DMS153 treated with DMSO at 0.1 percent for 48 hours (cell line): Measurements from ENCODE around the gene ADAMTSL2.

Source experiments
- DNase-seq: peaks from one replicate; lab custom pipeline; 2025; ENCODE audit not compliant: unreplicated experiment; lab: John Stamatoyannopoulos, UW

The ADAMTSL2 gene

DNA sequence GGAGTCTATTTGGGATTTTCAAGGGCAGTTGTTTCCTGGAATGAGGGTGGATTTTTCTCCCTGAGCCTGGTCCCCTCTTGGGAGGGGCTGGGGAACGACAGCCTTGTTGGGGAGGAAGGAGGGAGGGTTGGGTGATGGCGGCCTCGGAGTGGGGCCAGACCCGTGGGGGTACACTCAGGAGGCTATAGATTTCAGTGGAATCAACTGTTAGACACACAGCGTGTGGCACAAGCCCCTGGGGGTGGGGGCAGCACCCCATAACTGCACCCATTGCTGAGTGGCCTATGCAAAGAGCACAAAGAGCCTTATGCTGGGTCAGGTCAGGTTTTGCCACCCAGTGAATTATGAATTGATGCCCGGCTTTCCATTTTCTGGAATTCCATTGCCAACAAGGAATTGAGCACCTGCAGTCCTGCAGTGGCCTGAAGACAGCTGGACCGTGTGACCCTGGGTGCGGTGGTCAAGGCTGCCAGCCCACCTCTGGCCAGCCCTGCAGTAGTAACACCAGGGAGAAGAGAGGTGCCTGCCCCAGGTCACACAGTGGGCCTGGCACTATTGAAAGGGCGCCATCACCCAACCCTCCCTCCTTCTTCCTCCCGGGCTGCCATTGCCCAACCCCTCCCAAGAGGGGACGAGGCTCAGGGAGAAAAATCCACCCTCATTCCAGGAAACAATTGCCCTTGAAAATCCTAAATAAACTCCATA, 18.1 kb upstream of the ADAMTSL2 start:
- DNase-seq: no peak

DNA sequence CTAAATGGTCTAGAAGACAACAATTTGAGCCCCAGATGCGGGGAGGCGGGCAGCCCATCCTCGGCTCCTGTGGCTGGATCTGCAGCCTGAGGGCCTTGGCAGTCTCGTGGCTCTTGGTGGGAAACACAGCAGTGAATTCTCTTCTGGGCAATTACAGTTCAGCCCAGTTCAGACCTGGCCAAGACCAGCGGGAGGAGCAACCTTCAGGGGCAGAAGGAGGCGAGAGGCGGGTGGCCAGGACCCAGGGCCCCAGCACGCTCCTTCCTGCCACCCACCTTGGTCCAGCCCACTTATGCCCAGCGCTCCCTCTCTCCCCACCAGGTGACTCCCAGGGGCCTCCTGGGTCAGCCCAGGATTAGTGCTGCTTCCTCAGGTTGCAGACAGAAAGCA, 17.5 kb upstream of the ADAMTSL2 start:
- DNase-seq: no peak

DNA sequence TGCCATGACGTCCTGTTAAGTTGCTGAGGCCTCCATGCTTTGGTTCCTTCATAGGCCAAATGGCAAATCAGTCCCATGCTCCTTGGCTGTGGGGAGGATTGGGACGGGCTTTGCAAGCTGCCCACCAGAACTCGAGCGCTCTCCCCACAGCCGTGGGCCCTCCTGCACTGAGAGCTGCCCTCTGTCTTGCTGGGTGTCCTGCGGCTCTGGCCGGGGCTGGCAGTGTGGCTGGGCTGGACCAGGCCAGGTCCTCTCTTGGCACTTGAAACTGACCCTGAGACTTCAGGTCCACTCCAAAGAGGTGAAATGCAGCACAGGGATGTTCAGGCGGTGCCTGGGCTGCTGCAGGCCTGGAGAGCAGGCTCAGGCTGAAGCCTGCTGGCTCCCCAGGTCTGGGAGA, 16.8 kb upstream of the ADAMTSL2 start:
- no peak for DNase-seq

DNA sequence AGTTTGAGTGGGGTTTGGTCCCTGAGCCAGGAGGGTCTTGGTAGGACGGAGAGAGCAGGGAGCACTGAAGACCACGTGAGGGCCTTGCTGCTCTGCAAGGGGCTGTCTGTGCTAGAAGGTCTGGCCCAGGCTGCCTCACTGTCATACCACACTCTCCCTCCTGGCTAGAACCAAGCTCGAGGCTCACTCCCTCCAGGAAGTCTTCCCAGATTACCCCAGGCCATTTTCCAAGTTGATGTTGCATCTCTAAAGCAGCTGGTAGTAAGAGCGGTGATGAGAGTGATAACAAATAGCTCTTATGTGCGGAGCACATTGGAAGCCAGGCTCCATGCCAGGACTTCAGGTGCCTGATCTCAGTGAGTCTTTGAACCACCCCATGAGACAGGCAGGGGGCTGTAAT, 16.3 kb upstream of the ADAMTSL2 start:
- no peak for DNase-seq

DNA sequence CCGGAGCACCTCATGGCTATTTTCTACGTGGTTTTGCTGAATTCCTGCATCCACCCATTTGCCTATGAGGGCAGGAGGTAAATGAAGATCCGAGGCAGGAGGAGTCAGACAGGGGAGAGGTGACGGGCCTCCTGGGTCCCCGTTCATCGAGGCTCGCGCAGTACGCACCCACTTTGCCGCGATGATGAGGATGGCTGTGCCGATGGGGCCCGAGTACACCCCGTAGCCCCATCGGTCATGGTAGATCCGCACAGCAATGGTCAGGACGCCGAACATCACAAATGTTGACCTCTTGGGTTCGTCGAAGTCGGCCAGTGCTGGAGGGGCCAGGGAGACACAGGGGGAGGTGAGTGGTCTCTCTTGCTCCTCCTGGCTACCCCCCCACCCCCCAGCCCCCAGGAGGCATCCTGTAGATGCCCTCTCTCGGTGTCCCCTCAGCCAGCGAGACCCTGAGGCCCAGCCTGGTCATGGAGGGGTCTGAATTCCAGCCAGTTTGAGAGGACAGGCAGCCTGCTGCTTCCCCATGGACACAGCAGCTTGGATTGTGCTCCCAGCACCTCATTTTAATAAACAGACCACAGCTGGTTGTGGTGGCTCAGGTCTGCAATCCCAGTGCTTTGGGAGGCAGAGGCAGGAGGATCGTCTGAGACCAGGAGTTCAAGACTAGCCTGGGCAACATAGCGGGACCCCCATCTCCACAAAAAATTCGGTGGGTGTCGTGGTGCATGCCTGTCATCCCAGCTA, 15.6 kb upstream of the ADAMTSL2 start:
- no peak for DNase-seq

DNA sequence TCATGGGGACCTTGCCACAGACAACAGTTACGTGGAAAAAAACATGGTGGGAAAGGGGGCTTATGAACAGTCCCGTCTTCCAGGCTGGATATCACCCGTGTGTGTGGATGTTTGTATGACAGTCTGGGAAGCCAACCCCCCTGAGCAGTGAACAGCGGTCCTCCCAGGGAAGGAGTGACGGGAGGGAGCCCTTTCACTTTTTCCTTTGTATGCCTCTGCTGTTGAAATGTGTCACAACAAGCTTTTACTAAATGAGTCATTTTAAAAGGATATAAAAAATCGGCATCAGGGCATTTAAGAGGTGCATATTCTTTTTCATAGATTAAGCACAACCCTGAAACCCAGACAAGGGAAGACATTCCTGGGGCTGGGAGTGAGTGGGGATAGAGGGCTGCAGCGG, 14.8 kb upstream of the ADAMTSL2 start:
- DNase-seq: no peak

DNA sequence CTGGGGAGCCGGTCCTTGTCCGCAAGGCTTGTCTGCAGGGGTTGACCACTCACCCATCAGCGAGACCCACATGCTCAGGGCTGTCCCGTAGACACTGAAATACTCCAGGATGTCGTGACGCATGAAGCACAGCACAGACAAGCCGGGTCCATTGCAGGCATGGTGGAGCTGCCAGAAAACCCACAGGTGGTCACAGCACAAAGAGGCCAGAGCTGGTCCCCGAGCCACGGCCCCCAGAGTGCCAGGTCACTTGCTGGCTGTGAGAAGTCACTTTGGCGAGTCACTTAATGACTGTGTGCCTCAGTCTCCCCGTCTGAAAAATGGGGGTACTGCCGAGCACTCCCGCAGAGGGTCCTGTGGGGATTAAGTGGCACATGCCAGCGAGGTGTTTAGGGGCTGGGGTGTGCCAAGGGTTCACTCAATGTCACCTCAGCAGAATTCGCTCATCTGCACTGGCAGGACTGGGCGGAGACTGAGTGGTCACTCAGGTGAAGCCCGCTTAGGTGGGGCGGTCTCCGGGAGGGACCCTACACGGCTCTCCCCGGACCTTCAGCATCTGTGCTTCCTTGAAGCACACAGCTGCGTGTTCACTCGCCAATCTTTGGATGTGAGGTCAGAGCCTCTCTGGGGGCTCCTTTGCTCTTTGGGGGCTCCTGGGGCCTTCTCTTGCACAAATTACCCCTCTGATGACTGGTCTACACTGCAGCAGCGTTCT, 14.2 kb upstream of the ADAMTSL2 start:
- DNase-seq: no peak

DNA sequence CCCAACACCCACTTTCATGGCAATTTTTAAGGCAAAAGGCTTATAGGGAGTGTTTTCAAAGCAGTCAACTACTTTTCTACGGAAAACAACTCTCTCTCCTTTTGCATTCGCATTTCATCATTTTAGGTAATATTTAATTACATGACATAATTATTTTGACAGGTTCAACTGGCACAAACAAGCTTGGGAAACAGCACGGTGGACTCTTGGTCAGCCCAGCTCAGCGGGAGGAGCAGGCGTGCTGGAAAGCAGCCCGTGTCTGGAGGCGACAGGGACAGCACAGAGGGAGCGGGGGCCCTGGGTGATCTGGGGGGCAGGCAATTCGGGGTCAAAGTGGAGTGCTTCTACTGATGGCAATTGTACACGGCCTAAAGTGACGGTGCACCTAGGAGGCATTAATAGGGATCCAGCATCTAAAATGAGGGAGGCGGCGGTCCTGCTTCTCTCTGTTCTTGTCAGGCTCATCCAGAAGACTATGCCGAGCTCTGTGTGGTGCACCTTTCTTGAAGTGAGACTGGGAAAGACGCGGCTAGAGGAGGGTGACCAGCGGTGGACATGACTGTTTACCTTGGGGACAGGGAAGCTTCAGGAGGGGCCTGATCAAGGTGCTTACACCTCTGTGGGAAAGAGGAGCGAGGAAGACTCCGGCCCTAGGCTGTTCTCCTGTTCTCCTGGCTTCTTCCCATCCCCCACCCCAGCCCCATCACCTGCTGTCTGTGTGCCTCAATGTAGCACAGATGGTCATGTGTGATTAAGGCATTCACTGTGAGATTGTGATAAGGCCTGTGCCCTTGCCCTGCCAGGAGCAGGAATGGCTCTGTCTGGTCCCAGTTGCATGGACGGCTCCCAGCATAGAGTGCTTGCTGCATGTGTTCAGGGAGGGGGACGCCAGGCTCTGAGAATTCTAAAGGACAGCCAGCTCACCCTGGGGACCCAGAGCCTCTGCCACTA, 13.1 kb upstream of the ADAMTSL2 start:
- DNase-seq: no peak

DNA sequence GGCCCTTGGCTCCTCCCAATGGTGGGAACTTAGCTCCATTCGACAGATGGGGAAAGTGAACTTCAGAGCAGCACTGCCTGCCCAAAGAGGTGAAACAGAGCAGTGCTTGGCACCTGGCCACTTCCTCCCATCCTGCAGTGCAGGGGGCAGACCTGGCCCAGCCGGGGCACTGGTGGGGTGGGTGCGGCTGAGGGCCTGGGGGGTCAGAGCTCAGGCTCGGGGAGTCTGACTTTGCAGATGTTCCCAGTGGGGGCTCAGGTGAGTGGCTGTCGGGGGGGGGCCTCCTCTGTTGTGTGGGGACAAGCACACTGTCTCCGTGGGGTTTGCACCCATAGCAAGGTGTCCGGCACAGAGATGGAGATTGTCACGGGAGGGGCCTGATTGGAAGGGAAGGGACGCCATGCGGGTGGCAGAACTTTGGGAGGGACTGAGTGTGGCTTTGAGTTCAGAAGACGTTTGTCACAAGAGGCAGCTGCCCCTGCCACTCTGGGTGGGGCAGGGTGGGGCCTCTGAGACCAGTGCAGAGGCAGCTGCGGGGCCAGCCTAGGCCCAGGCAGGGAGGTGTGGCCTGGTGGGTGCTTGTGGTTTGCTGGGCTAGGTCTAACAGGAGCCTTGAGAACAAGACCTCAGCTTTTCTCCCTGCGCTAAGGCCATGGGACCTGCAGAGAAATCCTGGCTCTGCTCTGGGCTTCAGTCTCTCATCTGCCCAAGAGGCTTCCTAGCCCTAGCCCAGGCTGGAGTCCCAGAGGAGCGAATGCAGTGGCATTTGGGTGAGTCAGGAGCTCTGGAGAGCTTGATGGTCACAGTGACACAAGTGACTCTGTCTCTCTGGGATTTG, 12.2 kb upstream of the ADAMTSL2 start:
- no peak for DNase-seq

DNA sequence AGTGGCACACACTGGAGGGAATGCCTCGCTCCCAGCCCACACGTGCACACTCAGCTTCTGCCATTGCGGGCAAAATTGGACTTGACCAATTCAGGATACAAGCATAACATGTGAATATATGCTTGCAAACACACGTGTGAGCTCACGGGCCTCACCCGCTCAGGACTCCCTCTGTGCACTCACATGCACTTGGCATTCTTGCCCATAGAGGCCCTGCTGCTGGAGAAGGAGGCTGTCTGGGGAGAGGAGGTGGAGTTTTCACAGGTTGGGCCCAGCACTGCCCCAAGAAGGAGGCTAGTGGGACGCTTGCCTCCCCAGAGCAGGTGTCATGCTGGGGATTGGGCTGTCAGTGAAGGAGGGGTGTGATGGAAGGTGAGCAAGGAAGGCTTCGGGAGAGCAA, 11.4 kb upstream of the ADAMTSL2 start:
- no peak for DNase-seq

DNA sequence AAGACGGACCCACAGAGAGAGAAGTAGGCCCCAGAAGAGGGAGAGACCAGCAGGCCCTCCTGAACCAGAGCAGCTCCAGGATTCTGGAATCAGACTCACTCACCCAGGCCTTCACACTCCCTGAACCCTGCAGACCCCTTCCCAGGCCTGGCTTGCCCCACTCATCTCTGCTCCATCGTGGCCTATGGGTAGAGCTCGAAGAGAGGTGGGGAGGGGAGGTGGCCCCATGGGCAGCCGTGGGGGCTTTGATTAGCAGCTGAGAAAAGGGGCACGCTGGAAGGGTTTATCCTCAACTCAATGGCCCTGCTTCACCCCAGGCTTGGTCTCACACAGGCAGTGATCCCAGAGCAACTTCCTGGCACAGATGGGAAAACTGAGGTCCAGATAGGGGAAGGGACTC, 10.4 kb upstream of the ADAMTSL2 start:
- no peak for DNase-seq

DNA sequence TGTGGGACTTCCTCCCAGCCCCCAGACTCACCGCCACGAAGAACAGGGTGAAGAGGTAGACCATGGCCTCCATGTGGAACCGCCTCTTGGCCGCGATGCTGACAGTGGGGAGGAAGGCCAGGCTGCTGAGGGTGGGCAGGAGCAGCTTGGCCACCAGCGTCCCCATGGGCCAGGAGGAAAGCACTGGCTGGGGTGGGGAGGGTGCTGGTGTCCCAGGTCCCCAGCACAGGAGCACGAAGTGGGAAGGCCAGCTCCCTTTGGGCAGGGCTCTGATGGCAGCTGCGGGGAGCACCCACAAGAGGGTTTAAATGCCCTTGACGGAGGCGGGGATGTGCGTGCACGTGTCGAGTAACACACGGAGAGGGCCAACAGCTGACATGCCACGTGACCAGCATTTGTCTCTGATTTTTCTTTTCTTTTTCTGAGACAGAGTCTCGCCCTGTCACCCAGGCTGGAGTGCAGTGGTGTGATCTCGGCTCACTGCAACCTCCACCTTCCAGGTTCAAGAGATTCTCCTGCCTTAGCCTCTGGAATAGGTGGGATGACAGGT, 9.8 kb upstream of the ADAMTSL2 start, which contains the start of gene MYMK:
Gene MYMK, minus strand, starts transcription at position 281 of the 550 bp plus-strand sequence. Its CDS starts 115 bp downstream, at position 166.
- no peak for DNase-seq

DNA sequence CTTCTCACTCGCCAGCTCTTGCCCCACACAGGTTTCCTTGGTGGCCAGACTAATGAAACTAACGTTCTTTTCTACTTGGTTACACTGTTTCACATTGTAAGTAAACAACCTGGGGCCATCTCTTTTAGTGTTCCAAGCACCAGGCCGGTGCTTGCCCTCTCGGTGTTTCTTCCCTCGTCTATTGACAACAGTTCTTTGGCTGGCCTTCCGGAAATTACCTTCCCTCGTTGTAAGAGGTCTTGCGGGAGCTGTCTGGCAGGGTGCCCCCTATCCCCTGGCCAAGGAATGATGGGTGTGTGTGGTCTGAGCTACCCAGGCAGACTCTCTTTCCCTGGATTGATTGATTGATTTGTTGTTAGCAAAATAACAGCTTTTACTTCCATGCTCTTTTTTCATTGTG, 8.8 kb upstream of the ADAMTSL2 start:
- DNase-seq: no peak

DNA sequence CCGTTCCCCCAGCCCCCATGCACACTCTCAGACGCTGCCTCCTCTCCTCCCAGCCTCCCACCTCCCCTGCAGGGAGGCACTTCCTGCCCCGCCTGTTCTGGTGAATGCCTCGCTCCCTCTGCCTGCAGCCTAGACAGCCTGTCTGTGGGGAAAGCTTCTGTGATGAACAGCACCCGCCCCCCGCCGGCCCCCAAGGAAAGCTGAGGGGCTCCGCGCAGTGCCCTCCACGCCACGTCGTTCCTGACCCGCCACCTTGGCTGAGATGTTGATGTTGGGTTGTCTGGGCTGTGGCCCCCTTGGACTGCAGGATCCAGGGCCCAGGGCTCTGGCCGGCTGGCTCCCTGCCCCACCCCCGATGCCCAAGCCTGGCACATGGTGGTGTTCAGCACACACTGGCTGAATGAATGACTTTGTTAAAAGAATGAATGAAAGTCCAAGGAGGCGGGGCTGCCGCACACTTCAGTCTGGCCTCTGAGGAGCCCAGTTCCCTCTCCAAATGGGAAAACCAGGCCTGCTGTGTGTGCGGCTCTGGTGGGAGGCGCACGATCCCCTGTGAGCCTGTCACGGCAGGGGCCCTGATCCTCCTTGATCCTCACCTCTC, 7.7 kb upstream of the ADAMTSL2 start:
- DNase-seq: peak; percentile 19

DNA sequence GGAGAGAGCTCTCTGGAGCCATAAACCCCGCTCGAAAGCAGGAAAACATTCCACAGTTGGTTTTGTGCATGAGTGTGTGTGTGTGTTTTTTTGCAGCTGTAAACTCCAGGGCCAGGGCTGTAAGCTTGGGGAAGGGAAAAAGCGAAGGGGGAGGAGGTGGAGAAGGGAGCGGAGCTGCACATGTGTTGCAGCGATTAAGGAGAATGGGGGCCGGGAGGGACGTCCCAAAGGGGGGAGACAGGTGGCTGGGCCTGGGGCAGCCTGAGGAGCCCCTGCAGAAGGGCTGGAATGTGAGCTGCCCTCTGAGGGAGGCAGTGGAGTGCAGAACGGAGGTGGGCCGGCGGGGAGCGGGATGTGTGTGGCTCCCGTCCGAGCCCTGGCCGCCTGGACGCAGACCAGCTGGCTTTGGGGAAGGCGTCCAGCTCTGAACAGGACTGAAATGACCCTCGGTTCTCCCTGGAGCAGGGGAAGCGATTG, 7.0 kb upstream of the ADAMTSL2 start:
- no peak for DNase-seq

DNA sequence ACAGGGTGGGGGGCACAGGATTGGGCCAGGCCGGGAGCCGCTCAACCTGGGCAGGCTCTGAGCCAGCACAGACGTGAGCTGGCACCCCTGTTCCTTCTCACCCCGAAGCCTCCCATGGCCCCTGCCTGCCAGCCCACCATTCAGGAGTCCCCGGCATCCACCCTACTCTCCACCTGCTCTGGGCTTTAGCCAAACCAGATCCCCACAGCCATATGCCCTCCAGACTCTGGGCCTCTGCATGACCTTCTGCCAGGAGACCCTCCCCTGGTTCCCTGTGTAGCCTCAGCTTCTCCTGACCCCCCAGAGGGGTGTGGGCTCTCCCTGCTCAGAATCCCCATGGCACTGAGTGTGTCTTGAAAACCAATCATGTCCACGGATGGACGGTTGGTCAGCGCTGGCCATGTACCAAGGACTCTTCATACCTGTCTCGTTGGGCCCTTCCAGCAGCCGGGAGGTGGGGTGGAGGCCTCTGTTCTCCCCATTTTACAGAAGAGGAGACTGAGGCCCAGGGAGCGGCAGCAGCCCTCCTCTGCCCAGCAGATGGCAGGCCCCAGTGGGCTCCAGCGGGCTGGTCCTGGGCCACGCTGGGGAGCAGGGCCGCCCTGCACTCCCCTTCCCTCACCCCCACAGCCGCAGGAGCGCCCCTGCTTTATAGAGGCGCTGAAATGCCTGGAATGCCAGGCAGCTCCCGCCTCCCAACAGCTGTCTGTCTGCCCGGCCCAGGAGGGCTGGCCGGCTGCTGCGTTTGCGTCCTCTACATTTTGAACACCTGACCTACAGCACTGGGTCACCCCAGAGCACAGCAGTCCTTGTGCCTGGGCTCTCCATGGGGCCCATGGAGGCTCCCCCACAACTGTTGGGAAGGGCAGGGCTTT, 6.3 kb upstream of the ADAMTSL2 start:
- no peak for DNase-seq

DNA sequence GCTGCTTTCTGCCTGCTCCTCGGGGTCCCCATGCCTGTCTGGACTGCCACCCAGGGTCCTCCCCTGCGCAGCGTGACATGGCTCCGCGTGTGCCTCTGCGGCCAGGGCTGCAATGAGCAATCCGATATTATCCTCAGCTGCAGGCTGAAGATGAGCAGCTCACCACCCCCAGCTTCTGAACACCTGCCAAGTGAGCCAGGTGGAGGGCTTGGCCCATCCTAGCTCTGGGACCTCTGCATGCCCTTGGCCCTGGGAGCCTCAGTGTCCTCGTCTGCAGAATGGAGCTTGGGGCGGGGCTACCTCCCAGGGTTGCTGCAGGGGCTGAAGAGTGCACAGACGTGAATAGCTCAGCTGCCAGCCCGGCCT, 5.6 kb upstream of the ADAMTSL2 start:
- no peak for DNase-seq

DNA sequence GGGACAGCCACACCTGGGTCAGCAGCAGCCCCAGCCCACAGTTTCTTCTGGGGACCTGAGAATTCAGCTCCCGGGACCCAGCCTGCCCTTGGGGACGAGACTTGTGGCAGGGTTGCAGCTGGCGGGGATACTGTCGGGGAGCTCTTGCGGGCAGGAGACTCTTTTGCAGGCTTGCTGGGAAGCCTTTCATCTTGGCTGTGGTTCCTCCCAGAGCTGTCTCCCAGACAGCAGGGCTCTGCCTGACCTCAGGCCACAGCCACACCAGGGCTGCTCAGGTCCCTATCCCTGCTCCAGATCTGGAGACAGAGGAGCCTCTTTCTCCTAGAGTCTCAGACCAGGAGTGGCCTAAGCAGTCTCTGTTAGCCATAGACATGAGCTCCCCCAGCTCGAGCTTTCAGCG, 5.0 kb upstream of the ADAMTSL2 start:
- DNase-seq: no peak
